HG02840 (cell line): ENCODE measurements around the gene MKRN1.
"Not testable (repeated sequence)": the region's sequence is repeated elsewhere in the genome, so short reads cannot be mapped to it uniquely, and the experiment has no call there.

ENCODE experiments used
- ATAC-seq: cut with Tn5 transposase; IDR thresholded peaks from one replicate; pipeline ENCODE4 v1.9.1; 2021; ENCODE audit warnings: mild to moderate bottlenecking, moderate library complexity, moderate number of reproducible peaks; ENCODE audit not compliant: unreplicated experiment, low FRiP score

The MKRN1 gene

DNA sequence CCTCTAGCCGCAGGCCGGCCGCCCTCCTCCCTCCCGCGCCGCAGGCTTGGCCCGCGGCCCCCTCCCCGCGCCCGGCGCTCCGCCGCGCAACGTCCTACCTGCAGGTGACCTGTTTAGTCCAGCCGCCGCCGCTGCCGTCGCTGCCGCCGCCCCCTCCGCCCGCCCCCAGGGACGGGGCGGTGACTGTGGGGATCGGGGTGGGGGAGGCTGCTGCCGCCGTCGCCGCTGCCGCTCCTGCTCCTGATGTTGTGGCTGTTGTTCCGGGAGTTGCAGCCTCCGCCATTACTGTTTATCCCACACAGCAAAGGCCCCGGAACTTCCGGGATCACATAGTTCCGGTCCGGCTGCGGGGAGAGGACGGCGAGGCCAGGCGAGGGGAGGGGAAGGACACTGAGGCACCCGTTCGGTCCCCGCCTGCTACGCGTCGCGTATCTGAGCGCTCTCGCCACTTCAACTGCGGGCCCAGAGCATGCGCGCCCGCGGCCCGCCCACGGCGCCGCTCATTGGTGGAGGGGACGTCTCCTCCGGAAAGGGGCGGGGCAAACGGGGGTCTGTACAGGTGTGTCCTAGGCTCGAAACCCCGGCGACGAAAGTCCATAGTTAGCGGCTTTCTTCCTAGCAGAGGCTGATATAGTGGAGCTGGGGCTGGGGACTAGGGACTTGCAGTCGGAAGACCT is at the start of gene MKRN1:
MKRN1 (minus strand) TSS at position 444 of the 677 bp plus-strand sequence; CDS start at position 283, 161 bp downstream.
- ATAC-seq = peak; percentile 88

DNA sequence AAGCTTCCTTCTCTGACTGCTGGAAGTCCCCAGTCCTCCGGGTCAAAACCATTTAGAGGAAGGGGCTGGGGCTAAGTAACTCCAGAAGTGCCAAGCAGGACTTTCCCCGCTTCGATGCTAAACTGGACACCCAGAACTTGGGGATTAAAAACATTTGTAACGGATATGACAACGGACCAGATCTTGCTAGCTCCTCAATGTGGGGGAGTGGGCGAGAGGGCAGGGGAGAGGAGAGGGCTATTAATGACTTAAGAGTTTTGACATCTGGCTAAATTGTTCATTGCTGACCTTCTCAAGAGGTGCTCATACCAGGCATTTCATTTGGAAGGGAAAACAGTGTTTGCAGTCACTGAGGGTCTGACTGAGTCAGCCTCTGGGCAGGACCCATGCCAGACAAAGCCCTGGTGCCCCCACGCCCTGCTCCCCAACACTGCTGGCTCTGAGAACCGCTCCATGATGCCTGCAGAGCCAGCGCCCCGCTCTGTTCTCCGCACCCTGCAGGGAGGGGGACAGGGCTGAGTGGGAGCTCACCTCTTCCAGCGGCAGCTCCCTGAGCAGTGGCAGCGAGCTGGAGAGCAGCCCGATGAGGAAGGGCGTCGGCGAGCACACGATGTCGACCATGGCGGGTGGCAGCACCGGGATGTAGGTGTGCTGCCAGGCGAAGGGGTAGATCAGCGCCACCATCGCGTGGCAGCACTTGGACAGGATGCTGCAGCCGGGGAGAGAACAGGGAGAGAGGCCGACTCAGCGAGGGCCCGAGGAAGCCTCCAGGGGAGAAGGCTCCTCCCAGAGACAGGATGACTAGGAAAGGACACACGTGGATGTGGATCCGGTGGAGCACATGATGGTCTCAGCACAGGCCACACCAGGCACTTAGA is 47.7 kb upstream of the MKRN1 start:
- ATAC-seq = no peak

- ATAC-seq = no peak
These were observed 46.9 kb upstream of the MKRN1 start for GRCh38 chr7:140526214-140526613.

DNA sequence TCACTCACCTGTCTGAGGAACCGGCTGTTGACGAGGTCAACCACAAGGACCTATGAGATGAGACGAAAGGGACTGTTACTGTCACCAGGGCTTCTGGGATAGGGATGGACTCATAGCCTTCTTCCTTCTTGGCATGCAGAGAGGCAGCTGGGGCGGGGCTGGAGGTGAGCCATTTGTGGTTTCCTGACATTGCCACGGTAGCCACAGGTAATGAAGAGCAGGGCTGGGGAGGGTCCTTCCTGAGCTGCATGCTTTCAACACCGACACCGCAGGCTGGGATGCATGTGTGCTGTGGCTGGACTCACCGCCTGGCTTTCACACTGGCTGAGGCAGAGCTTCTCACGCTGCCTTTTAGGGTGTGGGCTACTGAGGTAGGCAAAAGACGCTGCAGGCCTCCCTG is 46.4 kb upstream of the MKRN1 start:
- ATAC-seq = no peak

DNA sequence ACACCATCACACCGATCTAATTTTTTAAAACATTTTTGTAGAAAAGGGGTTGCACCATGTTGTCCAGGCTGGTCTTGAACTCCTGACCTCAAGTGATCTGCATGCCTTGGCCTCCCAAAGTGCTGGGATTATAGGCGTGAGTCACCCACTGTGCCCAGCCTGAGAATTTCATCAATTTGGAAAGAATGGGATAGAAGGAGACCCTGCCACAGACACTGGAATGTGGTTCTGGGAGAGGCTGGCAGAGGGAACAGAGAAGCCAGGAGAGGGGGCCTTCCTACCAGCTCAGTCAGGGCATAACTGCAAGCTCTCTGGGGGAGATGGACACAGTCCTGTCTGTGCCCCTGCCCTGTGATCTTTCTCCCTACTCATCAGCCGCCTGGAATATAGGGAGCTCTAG is 42.1 kb upstream of the MKRN1 start:
- ATAC-seq = no peak

DNA sequence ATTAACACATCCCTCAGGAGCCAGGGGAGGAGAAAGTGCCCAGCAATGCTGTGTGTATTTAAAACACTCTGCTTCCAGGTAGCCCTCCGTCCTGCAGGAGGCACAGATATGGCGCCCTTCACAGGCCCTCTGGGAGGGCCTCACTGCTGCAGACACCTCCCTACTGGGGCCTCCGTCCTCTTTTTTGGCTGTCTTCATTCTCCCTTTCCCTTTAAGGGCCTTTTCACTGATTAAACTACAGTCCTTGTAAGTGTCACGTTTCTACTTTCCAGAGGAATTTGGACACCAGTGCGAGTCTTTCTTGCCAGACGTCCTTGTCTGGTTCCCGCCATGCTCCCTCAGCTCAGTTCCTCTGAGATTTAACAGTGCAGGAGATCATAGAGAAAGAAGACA is 39.7 kb upstream of the MKRN1 start:
- ATAC-seq = no peak

GRCh38 chr7:140518370-140519006 is 39.2 kb upstream of the MKRN1 start:
- no peak for ATAC-seq

DNA sequence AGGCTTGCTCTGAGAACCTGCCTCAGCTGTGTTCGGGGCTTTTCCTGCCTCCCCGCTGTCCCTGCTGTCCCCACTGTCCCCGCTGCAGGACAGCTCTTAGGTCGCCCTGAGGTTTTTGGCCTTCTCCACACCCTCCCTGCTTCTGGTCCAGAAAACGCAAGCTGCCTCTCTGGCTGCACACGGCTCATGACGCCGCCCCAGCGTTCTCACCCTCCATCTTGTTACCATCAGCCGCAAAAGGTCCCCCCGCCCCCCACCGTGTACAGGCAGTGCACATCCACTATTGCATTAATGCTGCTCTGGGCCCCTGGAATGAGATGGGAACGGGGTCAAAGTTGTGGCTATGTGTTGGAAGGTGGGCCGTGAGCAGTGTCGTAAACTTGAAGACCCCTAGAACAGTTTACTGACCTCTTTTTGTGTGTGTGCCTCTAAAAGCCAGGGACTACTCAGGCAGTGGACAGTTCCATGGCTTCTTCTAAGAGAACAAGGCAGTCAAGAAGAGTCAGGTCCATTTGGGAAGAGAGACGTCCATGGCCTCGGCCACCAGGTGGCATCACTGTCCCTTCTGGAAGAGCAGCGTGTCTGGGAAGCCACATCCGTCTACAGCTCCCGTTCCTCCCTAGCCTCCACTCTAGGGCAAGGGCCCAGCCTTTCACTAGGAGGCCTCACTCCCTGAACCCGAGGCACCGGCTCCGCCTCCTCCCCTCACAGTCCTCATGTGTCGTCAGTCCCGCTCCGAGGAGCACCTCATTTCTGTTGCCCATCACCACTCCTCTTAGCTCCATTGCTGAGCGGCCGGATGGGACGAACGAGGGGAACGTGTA is 38.5 kb upstream of the MKRN1 start:
- no peak for ATAC-seq

DNA sequence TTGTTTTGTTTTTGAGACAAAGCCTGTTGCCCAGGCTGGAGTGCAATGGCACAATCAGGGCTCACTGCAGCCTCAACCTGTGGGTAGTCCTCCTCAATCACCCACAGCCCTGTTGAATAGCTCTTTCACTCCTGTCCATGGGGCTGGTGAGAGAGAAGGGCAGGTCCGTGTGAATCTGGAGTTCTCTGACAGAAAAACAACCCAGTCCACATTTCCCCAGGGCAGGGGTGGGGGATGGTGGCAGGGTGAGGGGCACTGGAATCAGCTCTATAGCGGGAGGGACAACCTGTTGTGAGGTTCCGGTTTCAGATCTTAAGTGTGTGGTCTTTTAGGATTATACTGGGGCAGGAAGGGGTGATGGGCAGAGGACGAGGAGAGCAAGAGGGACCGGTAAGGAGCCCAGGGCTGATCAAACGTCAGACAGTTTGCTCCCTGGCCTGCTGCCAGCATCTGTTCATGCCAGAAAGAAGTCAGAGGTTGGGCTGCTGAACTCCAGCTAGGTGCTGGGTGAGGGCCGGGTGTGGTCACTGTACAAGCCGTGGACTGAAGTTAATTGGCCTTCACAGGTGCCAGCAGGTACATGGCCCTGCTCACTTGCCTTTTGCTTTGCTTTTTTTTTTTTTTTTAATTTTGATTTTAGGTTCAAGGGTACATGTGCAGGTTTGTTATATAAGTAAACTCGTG is 33.2 kb upstream of the MKRN1 start:
- ATAC-seq = no peak

- no peak for ATAC-seq
These were observed 30.5 kb upstream of the MKRN1 start for GRCh38 chr7:140509789-140510188.

DNA sequence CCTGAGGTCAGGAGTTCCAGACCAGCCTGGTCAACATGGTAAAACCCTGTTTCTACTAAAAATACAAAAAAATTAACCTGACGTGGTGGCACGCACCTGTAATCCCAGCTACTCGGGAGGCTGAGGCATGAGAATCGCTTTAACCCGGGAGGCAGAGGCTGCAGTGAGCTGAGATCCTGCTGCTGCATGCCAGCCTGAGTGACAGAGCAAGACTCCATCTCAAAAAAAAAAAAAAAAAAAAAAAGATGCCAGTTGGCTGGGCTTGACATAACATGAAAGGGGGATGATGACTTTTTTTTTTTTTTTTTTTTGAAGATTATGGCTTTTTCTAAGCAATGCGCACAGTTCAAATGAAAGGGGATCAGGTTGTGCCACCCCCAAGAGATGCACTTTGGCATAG is 28.3 kb upstream of the MKRN1 start:
- ATAC-seq = not testable (repeated sequence)

DNA sequence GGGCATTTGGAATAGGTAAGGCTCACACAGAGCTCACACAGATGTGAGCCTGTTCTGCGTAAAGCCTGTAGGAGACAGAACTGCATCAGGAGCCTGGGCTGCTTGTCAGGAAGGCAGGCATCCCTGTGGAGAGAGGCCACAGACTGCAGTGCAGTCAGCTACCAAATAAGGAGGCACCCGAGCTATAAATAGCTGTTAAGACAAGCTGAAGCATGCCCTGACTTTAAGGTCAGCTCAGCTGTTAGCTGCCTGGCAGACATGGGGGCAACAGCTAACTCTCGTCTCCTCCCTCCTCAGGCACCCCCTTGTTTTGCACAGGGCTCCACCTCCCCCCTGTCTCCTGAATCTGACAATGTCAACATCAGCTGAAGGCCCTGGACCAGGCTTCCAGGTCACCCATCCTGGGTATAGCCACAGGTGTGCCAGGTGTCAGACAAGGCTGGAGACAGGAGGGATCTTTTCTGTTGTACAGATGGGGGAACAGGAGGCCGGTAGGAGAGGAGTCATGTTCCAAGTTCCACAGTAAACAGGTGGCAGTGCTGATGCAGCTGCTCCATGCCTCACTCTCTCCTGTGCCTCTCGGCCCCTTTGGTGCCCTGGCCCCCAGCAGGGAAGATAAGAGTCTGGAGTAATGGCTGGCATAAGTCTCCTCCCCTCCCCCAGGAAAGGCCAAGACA is 27.6 kb upstream of the MKRN1 start:
- ATAC-seq = no peak

DNA sequence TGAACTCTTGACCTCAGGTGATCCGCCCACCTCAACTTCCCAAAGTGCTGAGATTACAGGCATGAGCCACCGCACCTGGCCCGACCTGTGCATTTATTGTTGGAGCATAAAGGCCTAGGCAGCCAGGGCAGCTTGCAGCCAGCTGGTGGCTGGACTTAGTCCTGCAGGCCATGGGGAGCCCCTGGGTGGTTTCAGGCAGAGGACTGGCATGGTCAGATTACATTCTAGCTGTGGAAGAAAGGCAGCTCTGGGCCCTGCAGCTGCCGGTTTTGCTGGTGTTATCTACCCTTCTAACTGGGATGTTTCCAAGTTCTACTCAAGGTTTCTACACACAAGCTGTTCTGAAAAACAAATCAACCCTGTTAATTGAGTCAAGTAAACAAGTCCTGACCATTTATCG is 22.7 kb upstream of the MKRN1 start:
- no peak for ATAC-seq

- not testable (repeated sequence) for ATAC-seq
These were observed 18.5 kb upstream of the MKRN1 start for GRCh38 chr7:140497807-140498206.

- no peak for ATAC-seq
These were observed 18.0 kb upstream of the MKRN1 start for GRCh38 chr7:140497241-140497769.

- no peak for ATAC-seq
These were observed 16.3 kb upstream of the MKRN1 start for GRCh38 chr7:140495514-140496097.

- ATAC-seq = no peak
These were observed 15.6 kb upstream of the MKRN1 start for GRCh38 chr7:140494867-140495266.

GRCh38 chr7:140489026-140489359 is 9.7 kb upstream of the MKRN1 start:
- ATAC-seq = no peak
